ENCODE measurements around the gene TDRD9. TPM values are rescaled to one million over a fixed set of nuclear protein-coding genes. Genes with fewer than 3 reads are reported as not detected.

Gene TDRD9, protein sequence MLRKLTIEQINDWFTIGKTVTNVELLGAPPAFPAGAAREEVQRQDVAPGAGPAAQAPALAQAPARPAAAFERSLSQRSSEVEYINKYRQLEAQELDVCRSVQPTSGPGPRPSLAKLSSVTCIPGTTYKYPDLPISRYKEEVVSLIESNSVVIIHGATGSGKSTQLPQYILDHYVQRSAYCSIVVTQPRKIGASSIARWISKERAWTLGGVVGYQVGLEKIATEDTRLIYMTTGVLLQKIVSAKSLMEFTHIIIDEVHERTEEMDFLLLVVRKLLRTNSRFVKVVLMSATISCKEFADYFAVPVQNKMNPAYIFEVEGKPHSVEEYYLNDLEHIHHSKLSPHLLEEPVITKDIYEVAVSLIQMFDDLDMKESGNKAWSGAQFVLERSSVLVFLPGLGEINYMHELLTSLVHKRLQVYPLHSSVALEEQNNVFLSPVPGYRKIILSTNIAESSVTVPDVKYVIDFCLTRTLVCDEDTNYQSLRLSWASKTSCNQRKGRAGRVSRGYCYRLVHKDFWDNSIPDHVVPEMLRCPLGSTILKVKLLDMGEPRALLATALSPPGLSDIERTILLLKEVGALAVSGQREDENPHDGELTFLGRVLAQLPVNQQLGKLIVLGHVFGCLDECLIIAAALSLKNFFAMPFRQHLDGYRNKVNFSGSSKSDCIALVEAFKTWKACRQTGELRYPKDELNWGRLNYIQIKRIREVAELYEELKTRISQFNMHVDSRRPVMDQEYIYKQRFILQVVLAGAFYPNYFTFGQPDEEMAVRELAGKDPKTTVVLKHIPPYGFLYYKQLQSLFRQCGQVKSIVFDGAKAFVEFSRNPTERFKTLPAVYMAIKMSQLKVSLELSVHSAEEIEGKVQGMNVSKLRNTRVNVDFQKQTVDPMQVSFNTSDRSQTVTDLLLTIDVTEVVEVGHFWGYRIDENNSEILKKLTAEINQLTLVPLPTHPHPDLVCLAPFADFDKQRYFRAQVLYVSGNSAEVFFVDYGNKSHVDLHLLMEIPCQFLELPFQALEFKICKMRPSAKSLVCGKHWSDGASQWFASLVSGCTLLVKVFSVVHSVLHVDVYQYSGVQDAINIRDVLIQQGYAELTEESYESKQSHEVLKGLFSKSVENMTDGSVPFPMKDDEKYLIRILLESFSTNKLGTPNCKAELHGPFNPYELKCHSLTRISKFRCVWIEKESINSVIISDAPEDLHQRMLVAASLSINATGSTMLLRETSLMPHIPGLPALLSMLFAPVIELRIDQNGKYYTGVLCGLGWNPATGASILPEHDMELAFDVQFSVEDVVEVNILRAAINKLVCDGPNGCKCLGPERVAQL (N-terminal part only)
- total RNA-seq = 0.97 and 1.8 TPM in 2 replicates

DNA sequence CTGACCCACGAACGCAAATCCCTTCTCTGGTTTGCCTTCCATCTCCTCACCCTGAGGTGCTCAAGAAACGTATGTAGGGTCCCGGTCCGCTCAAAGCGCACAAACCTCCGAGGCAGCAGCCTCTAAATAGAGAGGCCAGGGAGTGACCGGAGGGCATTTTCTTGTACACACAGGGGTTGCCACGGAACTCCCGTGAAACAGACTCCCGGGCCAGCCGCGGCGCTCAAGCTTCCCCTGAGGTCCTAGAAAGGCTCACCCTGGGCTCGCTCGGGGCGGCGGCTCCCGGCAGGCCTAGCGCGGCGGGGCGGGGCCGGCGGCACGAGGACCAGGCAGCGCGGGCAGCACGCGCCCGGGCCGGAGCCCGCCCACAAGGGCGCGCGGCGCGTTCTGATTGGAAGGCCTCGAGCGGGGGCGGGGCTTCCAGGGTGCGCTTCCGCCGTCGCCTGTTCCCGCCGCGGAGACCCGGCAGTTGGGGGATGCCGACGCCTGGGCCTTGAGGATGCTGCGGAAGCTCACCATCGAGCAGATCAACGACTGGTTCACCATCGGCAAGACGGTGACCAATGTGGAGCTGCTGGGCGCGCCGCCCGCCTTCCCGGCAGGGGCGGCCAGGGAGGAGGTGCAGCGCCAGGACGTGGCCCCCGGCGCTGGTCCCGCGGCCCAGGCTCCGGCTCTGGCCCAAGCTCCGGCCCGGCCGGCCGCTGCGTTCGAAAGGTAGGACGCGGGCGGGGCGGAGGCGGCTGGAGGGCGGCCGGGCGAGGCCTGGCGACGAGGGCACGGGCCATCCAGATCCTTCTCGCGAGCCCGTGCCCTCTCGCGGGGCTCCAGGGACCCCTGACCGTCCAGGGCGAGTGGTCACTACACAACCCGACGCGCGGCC, at the start of gene TDRD9:
Gene TDRD9 (plus strand): TSS at position 446 of the 880 bp plus-strand sequence. CDS start 54 bp downstream, at position 500.

DNA sequence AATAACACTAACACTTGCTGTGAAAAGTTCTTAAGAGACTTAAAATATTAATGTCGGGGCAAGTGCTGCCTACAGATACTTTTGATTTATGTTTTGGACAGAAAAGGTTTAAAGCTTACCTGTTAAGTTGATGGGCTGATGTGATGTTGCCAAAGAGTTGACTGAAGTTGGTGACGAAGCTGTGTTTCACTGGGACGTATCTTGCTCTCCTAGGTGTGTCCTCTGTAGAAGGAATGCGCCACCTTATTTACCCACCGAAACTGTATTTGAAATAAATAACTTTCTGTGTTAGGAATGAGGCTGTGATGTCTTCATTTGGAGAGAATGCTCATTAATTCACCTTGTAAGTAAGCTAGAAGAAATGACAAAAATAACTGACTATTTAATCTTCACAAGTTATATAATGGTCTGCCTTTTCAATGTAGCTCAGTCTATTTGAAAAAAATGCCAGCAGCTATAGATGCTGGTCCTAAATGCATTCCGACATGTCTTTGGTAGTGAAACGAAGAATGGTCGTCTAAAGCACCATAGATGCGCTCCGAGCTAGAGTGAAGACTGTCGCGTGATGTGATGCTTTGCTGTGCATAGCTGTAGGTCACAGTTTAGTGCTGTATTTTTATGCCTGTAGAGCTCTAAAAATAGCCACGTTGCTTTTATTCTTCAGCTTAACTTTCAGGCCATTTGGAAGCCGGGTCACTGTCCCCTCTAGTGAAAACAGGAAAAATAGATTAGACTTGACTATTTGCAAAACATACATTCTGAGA, 13.9 kb downstream of the TDRD9 start, which contains the start of gene RD3L:
Gene RD3L (minus strand): TSS at position 557 of the 764 bp plus-strand sequence. CDS start 834 bp downstream, outside the sequence.

DNA sequence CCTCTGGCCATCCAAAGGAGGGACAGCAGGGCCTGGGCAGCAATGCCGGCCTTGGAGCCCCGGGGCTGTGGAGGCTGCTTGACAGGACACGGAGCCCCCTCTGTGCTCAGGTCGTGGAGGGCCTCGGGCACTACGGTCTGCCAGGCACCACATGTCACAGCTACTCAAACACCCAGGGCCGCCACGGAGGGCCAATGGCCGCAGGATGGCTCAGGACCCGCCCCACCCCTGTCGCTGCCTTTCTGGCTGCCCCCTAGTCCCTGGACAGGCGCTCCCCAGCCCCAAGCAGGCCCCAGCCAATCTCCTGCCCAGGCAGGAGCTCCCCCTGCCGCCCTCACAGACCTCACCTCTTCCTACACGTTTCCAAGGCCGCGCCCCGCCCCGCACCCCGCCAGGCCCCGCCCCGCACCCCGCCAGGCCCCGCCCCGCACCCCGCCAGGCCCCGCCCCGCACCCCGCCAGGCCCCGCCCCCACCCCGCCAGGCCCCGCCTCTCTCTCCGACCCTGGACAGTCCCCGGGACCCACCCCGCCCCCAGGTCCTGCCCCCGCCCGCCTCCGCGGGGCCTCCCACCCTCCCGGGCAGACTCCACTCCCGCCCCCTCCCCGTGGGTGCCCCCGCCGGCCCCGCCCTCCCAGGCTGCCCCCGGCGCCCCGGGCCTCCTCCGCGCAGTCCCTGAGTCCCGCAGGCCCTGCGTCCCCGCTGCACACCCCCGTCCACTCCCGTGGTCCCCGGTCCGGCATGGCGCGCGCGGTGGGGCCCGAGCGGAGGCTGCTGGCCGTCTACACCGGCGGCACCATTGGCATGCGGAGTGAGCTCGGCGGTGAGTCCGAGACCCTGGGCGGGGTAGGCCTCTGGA, 157.0 kb downstream of the TDRD9 start, which contains the start of gene ASPG:
Gene ASPG (plus strand): TSS at position 669 of the 857 bp plus-strand sequence. CDS start 71 bp downstream, at position 740.

Other genes starting within 250 kb of the TDRD9 start
- 6.0 and 11.0 TPM in 2 replicates for gene XRCC3, start 213.0 kb upstream of the TDRD9 start, total RNA-seq
- 40.8 and 45.4 TPM in 2 replicates for gene ZFYVE21, start 212.6 kb upstream of the TDRD9 start, total RNA-seq
- gene PPP1R13B, start 80.9 kb upstream of the TDRD9 start, total RNA-seq = 3.1 and 6.6 TPM in 2 replicates
- gene RD3L, start 14.1 kb downstream of the TDRD9 start, total RNA-seq = not detected in 2 replicates
- not detected in 2 replicates for gene ASPG, start 157.2 kb downstream of the TDRD9 start, total RNA-seq
- gene KIF26A, start 210.1 kb downstream of the TDRD9 start, total RNA-seq = 0.32 and 0.36 TPM in 2 replicates